NOMO-1 treated with DMSO at 0.1 percent for 48 hours (cell line): Measurements from ENCODE around the gene FKBP15.
"Not testable (repeated sequence)": the region's sequence is repeated elsewhere in the genome, so short reads cannot be mapped to it uniquely, and the experiment has no call there.

Experiments
- DNase-seq: peaks from one replicate; lab custom pipeline; 2025; ENCODE audit not compliant: unreplicated experiment; lab: John Stamatoyannopoulos, UW

FKBP15 gene

DNA sequence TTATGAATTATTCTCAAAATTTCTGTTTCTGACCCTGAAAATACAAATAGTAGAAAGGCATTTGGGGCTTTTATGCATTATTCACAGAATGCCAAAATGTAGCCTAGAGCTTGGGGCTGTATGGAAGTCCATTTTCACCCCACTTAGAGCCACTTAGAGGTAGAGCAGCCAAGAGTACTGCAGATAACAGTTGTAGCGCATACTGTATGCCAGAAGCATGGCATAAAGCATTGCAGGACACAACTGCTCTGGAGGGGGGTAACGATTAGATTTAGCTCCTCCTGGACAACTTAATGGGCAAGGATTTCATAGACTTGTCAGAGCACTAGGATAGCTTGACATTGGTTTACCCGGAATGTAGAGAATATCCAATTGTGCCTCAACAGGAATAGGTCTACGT lies 15.9 kb upstream of the FKBP15 start:
- DNase-seq: no peak

DNA sequence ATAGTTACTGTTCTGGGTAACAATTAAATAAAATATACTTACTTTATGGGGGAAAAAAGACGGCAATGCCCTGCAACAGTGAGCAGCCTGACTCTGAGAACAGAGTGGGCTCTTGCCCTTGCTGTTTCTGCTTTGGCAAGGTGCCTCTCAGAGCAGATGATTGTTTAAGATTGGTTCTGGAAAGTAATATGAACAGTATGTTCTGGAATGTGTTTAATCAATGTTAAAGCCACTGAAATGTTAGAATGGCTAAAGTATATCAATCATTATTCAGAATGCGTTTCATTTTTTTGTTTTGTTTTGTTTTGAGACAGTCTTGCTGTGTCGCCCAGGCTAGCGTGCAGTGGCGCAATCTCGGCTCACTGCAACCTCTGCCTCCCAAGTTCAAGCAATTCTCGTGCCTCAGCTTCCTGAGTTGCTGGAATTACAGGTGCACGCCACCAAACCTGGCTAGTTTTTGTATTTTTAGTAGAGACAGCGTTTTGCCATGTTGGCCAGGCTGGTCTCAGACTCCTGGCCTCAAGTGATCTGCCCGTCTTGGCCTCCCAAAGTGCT lies 14.7 kb upstream of the FKBP15 start:
- DNase-seq: not testable (repeated sequence)

DNA sequence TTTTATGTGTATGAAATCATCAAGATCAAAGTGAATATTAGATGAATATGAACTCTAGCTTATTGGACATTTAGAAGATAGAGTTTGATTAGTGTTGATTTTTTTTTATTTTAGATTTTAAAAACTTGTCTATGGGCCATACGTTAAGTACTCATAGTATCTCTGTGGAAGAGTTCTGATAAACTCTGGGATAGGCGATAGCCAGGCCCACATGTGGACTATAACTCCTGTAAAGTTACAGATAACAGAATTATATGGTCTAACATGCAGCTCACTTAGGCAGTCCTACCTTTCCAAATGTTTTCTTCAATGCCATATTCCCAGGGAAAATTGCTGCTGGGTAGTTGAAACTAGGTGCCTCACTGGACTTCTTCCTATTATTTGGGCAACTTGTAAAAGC lies 10.6 kb upstream of the FKBP15 start:
- DNase-seq: no peak

DNA sequence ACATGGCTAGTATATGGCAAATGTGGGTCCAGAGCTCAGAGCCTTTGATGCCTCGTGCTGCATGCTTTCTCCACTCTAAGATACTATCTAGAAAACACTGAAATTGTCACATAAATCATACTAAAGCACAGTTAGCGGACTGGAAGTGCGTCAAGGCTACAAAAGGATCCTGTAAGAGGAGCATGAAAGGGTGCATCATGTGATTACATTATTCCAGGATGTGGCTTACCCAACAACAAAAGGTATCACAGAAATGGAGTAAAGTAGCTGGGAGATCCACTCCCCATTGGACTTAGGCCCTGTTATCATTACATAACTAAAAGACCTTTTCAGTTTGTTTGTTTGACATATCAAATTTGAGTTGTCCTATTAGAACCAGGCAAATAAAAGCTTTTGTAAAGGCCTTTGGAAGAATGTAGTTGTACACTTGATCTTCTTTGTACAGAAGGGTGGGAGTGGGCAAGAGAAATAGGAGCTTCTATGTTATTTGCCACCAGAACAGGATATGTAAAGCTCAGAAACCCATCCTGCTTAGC lies 7.1 kb upstream of the FKBP15 start:
- DNase-seq: no peak

- DNase-seq: peak; percentile 26
These were observed 6.4 kb upstream of the FKBP15 start for GRCh38 chr9:113227436-113227835.

GRCh38 chr9:113223963-113224362 lies 2.9 kb upstream of the FKBP15 start:
- no peak for DNase-seq

DNA sequence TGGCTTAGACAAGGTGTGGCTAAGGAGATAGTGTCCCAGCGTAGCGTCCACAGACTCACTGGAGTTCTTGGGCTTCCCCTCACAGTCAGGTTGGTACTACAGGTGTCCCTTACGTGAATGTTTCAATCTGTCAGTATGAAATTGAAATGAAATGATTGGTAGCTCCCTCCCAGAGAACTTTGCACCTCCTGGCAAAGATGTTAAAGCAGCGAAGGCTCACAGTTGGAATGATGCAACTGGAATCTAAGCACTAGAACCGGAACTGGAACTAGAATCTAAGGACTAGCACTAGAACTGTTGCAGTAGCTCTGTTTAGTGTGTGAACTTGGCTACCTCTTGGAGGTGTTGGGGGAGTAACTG lies 1.4 kb upstream of the FKBP15 start:
- DNase-seq: peak; percentile 70

DNA sequence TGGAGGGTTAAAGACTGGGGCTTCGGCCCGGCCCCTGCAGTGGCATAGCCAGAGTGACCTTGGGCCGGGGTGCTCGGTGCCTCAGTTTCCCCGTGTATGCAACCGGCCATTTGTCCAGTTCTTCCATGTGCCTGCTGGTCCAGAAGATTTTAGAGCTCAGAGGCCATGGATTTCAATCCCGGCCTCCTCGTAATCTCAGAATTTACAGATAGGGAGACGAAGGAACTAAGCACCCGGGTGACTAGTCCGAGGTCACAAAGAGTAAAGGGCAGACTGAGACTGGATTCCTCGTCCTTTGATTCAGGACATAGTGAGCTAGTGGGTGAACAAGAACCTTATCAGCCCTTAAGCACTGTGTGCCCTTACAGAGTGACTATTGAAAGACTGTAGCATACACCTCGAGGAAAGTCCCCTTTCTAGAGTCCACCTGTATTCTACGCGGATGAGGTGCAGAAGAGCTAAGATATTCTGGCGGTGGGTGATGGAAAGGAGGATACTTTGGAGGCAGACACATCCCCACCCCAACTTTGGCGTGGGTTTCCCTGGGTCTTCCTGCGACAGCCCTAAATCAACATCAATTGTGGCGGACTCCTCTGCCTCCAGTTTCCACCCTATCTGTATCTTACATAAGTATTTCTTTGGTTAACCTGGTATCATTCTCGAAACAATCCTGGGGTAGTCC lies 864 bp upstream of the FKBP15 start:
- no peak for DNase-seq

GRCh38 chr9:113220467-113221002 lies 542 bp downstream of the FKBP15 start:
- DNase-seq: no peak

GRCh38 chr9:113219969-113220368 lies 1.1 kb downstream of the FKBP15 start:
- DNase-seq: peak; percentile 74

- peak; percentile 93 for DNase-seq
These were observed 1.7 kb downstream of the FKBP15 start for GRCh38 chr9:113219186-113219936.

DNA sequence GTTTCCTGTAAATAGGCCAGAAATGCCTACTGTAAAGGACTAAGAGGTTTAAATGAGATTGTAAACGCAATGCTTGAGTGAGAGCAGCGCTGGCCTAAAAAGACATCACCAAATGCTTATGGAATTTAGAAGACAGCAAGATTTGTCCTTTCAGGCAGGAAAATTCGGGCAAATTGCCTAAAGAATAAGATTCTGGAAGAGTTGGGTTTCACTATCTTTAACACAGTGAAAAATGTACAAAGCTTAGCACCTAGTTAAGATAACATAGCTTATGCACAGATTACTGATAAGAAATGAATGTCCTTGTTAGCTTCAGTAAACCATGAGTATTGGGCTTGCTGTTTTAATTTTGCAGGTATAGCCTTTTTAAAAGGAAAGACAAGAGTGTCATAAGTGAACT lies 4.7 kb downstream of the FKBP15 start:
- DNase-seq: no peak

DNA sequence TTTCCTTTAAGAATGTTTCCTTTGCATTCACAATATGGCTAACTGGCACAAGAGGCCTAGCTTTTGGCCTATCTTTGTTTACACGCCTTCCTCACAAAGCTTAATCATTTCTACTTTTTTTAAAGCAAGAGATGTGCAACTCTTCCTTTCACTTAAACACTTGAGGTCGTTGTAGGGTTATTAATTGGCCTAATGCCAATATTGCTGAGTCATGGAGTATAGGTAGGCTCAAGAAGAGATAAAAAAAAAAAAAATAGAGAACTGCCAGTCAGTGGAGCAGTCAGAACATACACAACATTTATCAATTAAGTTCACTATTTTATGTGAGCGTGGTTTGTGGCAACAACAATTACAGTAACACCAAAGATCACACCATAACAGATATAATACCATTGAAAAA lies 5.9 kb downstream of the FKBP15 start:
- DNase-seq: no peak

DNA sequence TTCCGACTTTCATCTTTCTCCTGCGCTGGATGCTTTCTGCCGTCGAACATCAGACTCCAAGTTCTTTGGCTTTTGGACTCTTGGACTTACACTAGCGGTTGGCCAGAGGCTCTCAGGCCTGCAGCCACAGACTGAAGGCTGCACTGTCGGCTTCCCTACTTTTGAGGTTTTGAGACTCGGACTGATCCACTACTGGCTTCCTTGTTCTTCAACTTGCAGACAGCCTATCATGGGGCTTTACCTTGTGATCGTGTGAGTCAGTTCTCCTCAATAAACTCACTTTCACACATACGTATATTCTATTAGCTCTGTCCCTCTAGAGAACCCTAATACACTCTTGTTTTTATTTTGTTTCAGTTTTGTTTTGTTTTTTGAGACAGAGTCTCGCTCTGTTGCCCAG lies 10.3 kb downstream of the FKBP15 start:
- no peak for DNase-seq

DNA sequence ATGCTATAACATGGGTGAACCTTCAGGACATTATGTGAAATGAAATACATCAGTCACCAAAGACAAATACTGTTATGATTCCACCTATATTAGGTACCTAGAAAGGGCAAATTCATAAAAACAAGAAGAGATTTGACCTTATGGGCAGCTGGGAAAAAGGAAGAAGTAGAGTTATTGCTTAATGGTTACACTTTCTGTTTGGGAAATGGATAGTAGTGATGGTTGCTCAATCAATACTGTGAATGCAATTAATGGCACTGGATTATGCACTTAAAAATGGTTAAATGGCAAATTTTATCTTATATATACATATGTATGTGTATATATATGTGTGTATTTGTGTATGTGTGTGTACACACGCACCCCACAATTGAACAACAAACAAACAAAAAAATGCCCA lies 15.2 kb downstream of the FKBP15 start:
- DNase-seq: peak; percentile 75

DNA sequence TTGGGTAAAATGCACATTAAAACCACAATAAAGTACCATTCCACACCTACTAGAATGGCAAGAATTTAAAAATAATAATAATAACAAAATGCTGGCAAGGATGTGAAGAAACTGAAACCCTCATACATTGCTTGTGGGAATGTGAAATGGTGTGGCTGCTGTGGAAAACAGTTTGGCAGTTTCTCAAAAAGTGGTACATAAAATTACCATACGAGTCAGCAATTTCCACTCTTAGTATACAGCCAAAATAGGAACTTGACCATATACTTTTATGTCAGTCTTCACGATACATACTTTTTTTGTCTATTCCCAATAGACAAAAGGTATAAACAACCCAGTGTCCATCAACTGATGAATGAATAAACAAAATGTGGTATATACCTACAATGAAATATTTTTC lies 15.6 kb downstream of the FKBP15 start:
- DNase-seq: no peak

DNA sequence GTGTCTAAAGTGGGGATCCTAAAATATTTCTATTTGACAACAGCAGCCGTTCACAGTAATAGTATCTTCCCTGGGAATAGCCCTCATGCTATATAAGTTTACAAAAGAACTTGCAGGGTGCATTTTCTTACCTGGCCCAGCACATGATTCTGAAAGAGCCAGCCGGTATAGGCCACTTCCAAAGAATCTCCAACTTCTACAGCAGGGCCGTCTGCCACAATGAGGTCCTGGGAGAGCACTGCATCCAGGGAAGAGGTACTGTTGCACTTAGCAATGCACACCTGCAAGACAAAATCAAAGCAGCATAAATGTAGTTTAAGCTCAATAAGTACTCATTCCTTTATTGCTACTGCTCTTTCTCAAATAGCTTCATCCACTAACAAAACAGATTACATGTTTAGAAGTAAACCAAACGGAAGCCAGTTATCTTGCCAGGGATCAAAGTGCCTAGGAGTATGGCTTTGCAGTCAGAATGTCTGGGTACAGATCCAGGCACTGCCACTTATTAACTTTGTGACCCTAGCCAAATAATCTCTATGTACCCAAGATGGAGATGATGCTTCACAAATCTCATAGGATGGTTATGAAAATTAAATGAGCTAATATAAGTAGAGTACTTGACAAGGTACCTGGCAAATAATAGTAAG lies 21.3 kb downstream of the FKBP15 start:
- no peak for DNase-seq

DNA sequence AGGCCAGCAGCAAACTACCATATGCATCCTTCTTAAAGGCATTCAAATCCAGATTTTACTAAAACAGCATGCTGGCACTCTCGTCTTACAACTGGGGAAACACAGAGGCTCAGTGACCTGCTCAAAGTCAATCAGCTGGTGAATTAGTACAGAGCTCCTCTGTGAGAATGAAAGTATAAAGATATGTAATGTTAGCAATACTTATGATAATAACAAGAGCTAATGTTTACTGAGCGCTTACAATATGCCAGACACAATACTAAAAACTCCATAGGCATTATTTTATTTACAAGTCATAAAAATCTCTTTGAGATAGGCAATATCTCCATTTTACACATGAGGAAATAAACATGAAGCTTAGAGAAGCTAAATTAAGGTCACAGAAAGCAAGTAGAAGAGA lies 28.6 kb downstream of the FKBP15 start:
- no peak for DNase-seq

- DNase-seq: peak; percentile 83
These were observed 33.0 kb downstream of the FKBP15 start for GRCh38 chr9:113187929-113188595.

DNA sequence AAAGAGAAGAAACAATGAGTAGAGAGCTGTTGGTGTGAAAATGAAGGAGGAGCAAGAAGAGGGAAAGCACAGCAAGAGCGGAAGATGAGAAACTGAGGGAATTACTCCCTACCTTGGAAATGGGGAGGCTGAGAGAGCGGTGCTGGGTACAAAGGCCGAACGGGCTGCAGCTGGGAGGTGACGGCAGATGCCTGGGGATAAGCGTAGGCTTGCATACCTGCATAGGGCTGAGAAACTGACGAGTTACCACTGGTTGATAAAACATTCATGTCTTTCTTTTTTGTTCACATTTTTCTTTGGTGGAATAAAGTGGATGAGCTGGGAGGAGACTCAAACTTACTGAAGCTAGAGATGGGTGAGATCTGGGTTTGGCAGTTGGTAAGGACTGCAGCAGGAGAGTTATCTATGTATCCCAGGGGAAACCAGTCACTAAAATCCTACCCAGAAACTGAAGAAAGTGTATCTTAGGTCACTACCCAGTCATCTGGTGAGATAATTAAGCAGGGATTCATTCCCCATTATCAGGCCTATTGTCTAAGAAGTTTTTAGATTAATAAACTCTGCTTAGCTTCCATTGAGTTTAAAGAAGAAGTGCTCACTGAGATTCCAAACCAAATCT lies 34.8 kb downstream of the FKBP15 start:
- DNase-seq: no peak

GRCh38 chr9:113185271-113185670 lies 35.8 kb downstream of the FKBP15 start:
- DNase-seq: no peak
